Kidney glomerular epithelial cell (primary cell): ENCODE data around the gene GPR65.

Source experiments
- DNase-seq: peaks from one replicate; lab custom pipeline; 2025; lab: John Stamatoyannopoulos, UW

Gene GPR65

DNA sequence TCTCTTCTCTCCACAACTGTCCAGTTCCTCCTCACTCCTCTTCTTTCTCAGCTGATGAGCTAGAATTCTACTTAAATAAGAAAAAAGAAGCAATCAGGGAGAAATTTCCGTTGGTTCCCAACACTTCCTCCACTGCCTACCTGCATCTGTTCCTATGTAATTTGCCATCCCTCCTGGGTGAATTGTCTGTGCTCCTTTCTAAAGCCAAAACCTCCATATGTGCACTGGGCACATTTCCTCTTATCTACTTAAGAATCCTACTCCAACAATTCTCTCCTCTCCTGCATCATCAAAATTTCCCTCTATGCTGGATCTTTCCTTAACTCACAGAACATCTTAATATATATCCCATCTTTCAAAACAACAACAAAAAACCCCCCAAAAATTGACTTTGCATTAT is 35.2 kb downstream of the GPR65 start:
- DNase-seq = no peak

DNA sequence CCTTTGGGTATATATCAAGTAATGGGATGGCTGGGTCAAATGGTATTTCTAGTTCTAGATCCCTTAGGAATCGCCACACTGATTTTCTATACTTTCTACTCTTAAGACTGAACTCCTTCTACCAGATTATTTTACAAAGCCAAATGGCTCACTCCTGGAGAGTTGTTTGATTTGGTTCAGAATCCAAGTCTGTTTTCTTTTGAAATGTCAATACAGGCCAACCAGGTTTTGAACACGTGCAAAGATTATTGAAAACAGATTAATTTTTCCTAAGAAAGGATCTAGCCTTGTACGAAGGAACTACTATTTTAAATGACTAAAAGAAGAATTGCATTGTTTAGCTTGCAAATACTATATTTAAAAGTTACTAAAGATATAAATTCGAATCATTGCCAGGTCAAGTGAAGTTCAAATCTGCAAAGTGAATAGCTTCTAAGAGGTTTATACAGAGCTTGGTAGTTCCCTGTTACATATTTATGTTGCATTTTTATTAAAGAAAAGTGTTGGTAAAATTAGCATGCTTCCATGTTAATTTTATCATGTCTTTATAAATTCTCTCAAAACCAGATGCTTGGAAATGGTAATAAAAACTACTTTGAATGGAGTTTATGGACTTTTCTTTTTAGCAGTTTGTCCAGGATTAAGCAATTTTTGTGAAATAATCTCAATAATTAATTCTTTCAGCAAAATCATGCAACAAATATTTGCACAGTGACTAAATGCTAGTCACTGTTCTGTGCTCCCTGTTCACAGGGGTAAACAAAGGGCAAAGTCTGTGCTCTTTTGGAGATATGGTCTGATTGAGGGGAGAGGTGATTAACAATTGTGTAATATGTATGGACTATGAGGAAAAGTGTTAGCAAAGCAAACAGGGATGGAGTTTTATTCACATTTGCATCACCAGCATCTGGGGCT is 38.9 kb downstream of the GPR65 start:
- no peak for DNase-seq

DNA sequence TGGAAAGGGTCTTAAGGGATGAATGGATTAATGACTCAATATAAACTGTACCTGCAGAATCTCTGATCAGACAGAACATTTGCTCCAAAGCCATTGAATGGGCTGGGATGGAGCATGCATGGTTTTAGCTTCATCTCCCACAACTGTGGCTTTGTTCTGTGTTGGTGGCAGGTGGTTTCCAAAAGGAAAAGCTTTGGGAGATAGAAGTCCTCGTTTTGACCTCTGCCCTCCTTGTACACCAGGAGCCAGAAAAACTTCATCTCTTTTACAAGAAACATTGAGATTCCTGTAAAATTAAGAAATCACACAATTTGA is 39.5 kb downstream of the GPR65 start:
- no peak for DNase-seq

DNA sequence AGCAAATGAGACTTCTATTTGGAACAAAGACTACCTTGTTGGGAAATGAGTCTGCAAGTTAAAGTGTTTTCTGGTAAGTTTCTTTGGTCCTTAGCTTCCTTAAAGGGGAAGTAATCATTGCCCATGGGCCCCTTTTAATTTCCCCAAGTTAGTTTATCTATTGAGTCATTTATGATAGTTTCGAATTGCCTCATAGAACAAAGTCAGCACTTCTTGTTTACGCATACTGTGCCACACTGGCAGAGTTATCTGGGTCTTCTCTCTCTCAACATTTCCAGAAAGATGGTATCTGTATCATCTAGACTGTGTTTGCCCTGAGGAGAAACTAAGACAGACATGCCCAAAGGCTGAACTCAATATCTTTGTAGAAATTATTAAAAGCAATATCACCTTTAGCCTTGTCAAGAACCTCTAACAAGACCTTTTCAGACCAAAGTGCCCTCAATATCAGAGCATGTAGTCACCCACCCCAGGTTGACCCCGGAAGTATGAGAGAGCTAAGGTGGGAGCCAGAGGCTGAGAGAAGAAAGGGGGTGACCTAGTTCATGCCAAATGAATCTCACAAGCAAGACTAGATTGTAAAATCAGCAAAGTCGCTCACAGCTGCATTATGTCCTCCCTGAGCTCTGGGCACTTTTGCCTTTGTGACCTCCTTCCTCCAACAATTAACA is 40.0 kb downstream of the GPR65 start:
- no peak for DNase-seq

DNA sequence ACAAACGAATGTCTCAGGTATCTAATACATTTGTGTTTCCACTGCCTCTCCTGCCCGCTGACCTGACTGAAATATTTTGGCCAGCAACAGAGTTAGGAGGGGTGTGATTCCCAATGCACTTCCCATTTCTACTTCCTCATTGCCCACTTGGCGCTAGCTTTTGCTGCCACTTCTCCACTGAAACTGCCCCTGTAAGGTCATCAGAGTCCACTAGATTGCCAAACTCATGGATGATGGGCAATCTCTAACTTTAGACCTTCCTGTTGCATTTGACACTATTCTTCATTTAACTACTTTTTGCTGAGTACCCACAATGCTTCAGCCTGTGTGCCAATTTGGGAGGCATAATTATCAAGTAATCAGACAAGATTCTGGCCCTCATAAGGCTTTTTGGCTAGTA is 40.8 kb downstream of the GPR65 start:
- DNase-seq = no peak

DNA sequence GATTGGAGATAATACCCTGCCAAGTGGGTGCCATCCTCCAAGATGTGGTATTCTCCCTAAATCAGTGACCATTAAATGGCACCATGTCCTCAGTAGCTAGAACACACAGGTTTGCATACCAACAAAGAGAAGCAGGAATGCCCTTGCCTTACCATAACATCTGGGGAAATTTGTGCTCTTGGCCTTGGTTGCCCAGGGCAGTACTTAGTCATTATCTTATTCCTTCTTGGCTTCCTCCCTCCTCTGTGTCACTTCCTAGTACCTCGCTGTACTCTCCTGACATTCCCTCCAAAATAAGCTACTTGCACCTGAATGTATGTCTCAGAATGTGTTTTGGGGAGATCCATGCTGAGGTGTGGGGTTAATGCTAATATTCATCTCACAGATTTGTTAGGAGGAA is 43.4 kb downstream of the GPR65 start:
- no peak for DNase-seq

DNA sequence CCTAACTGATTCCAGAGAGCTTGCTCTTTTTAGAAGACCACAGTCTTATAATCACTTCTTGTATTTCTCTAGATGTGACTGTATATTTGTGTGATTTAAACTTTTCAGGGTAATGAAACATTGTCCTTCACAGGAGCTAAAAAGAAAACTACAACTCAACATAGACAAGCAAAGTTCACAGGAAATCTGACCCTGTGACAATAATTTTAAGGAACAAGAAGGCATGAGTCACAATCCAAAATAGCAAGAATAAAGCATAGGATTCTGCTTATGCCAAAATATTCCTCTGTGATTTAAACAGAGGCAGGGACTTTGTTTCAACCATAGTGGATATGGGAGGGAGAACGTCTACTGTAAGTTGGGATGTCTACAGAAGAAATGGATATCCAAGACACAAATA is 44.3 kb downstream of the GPR65 start:
- no peak for DNase-seq

DNA sequence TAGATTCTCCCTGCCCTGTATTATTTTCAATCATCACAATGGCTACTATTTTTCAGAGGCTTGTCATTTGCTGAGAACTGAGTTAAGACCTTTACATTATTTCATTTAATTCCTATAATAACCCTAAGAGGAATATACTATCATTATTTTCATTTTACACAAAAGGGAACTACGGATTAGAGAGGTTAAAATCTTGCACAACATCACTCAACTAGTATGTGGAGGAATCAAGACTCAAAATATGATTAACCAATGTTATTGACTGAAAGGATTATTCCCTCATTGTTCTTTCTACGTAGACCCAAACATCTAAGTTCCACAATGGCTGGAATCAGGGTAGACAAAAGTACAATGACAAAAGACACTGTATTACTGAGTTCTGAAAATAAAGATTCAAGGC is 45.0 kb downstream of the GPR65 start:
- no peak for DNase-seq

DNA sequence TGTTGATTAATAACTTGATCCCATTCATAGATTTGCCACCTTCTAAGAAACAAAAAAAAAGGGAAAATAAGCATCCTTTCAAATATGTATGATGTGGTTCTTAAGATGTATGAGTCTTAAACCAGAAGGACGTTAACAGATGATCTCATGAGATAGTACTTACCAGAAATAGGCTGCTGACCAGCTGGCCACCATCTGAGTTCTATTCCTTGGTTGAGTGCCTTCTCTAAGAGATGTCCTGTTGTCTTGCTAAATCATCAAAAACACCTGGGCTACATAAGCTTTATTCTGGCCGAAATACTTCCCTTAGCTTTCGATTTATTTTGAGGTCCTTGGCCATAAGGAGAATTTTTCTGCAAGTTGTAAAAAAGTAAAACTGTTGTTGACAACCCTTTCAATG is 55.6 kb downstream of the GPR65 start:
- DNase-seq = no peak

DNA sequence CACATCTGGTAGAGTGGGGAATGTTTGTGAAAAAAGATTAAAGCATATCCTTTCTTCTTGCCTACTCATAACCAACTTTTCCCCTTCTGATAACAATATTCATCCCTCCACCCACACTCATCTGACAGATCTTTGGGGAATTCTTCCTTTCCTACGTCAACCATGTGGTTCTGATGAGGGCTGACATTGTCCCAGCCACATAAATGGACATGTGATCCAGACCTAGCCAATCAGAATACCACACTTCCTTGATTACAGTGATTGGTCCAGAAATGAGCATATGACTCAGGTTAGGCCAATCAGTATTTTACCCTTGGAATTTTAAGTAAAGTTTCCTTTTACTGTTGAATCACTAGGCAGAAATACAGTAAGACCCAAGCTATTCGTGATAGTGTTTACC is 58.9 kb downstream of the GPR65 start:
- DNase-seq = no peak
